H1 (cell line): Measurements from ENCODE around the gene CHRM1. TPM values are rescaled to one million over a fixed set of nuclear protein-coding genes. Genes with fewer than 3 reads are reported as not detected.

Experiments used
- ATF2 ChIP-seq: IDR thresholded peaks from 2 replicates; pipeline ENCODE4 v1.6.1; 2012; ENCODE audit warnings: low read length, inconsistent platforms
- HDAC6 ChIP-seq: IDR thresholded peaks from one replicate; pipeline ENCODE4 v1.7.1; 2012; ENCODE audit warnings: low read depth, mild to moderate bottlenecking, inconsistent platforms, low read length, moderate library complexity
- PHF8 ChIP-seq: fragments of 200-600 bp; sonication (generic); conservative IDR thresholded peaks from 2 replicates; pipeline ENCODE4 v1.7.1; 2012; ENCODE audit warnings: low read depth, mild to moderate bottlenecking, inconsistent platforms, low read length, moderate library complexity
- POLR2A ChIP-seq, 2 experiments: IDR thresholded peaks; 1 replicate in 1 of 2; 2 replicates in 1 of 2; pipeline ENCODE4 v1.6.1; 2011; ENCODE audit warnings: low read depth in 2 of 2, low read length in 2 of 2, mild to moderate bottlenecking in 2 of 2; ENCODE audit errors: control extremely low read depth in 1 of 2
- TAF7 ChIP-seq: optimal IDR thresholded peaks from 2 replicates; pipeline ENCODE3; 2011; ENCODE audit warnings: low read depth, mild to moderate bottlenecking, inconsistent platforms, low read length, moderate library complexity, borderline replicate concordance
- TCF12 ChIP-seq: IDR thresholded peaks from 2 replicates; pipeline ENCODE4 v1.6.1; 2011; ENCODE audit warnings: low read depth, mild to moderate bottlenecking, low read length
- polyA plus RNA-seq, 7 experiments: library from polyadenylated mRNA; depleted of rRNA in 3 of 7; stranded (reverse) in 5 of 7; unstranded in 2 of 7; fragments of >200 nt in 5 of 7; fragments of 200-250 nt in 2 of 7; gene quantifications; 1 replicate in 5 of 7; 2 replicates in 1 of 7; 4 replicates in 1 of 7; pipeline versions ENCODE4 v1.2.1 to v1.2.3, GENCODE V29; 2011 to 2013; ENCODE audit warnings: missing spikeins in 2 of 7, mixed read lengths in 2 of 7
- total RNA-seq: library from RNA; stranded (reverse); fragmentation: NEBNext Ultra II Directional; extraction: Animal tissue kit (Norgen Biotek cat#: 25700); gene quantifications from 2 replicates; pipeline ENCODE4 v1.2.1, GENCODE V29; 2021

The CHRM1 gene
- total and polyA plus RNA-seq, 2 of the 8 experiments (the other 6 are each of a cell fraction or from before 2014, with no cell fraction given), result 0.08 TPM; not detected in 1

GRCh38 chr11:62914416-62914815 is 6.7 kb downstream of the CHRM1 start (continued):
- no peak for TF ChIP-seq PHF8
- TF ChIP-seq HDAC6, result no peak
- no peak for TF ChIP-seq POLR2A (IDR thresholded peaks at IDR 0.05; ENCODE audit: control extremely low read depth in 1 of 2, low read depth in 2 of 2, low read length in 2 of 2)
- no peak for TF ChIP-seq TAF7
- TF ChIP-seq TCF12, result no peak
- TF ChIP-seq ATF2, result no peak
